DOHH2 (cell line): Measurements from ENCODE around the gene ATP13A3.

Source experiments
- H3F3A ChIP-seq: fragments of 200-600 bp; sonication (generic), shearing (Covaris generic); 2 replicates; pipeline ENCODE4 v1.6.0; 2016; ENCODE audit warnings: antibody characterized with exemption, mild to moderate bottlenecking; ENCODE audit not compliant: control insufficient read depth, insufficient read depth
- H3K27ac ChIP-seq: fragments of 200-600 bp; sonication (generic); 2 replicates; pipeline ENCODE4 v1.5.1; 2014; ENCODE audit warnings: low read depth, mild to moderate bottlenecking, low read length, moderate library complexity
- H3K27me3 ChIP-seq: fragments of 200-600 bp; sonication (generic); 2 replicates; pipeline ENCODE4 v1.6.1; 2014; ENCODE audit warnings: mild to moderate bottlenecking, low read length, mixed read lengths; ENCODE audit not compliant: control insufficient read depth
- H3K36me3 ChIP-seq: fragments of 200-600 bp; sonication (generic); 2 replicates; pipeline ENCODE4 v1.6.1; 2014; ENCODE audit warnings: mild to moderate bottlenecking, low read length, moderate library complexity, mixed read lengths; ENCODE audit not compliant: control insufficient read depth
- H3K4me1 ChIP-seq: fragments of 200-600 bp; sonication (generic); 2 replicates; pipeline ENCODE4 v1.6.1; 2014; ENCODE audit warnings: mild to moderate bottlenecking, low read length, mixed read lengths; ENCODE audit not compliant: control insufficient read depth
- H3K4me2 ChIP-seq: fragments of 200-600 bp; sonication (generic); 2 replicates; pipeline ENCODE4 v1.6.0; 2014; ENCODE audit warnings: mild to moderate bottlenecking, low read length, moderate library complexity
- H3K4me3 ChIP-seq: fragments of 200-600 bp; sonication (generic); 2 replicates; pipeline ENCODE4 v1.5.1; 2014; ENCODE audit warnings: mild to moderate bottlenecking, low read length, mixed read lengths
- H3K79me2 ChIP-seq: fragments of 200-600 bp; sonication (generic); 2 replicates; pipeline ENCODE4 v1.6.1; 2014; ENCODE audit warnings: mild to moderate bottlenecking, low read length, mixed read lengths; ENCODE audit not compliant: control insufficient read depth
- H3K9me2 ChIP-seq: fragments of 200-600 bp; sonication (generic); replicated peaks from 2 replicates; pipeline ENCODE4 v1.6.1; 2014; ENCODE audit warnings: mild to moderate bottlenecking, low read length, mixed read lengths; ENCODE audit not compliant: control insufficient read depth
- H3K9me3 ChIP-seq: fragments of 200-600 bp; sonication (generic); 2 replicates; pipeline ENCODE4 v1.6.1; 2014; ENCODE audit warnings: antibody characterized with exemption, low read length, mixed read lengths; ENCODE audit not compliant: control insufficient read depth, insufficient read depth
- H4K20me1 ChIP-seq: fragments of 200-600 bp; sonication (generic); 2 replicates; pipeline ENCODE4 v1.6.0; 2014; ENCODE audit warnings: low read depth, mild to moderate bottlenecking, antibody characterized with exemption, low read length, moderate library complexity; ENCODE audit not compliant: control insufficient read depth, insufficient read depth
- EZH2phosphoT487 ChIP-seq: fragments of 200-600 bp; sonication (generic); IDR thresholded peaks from 2 replicates; pipeline ENCODE4 v1.6.1; 2017; ENCODE audit warnings: borderline replicate concordance, mild to moderate bottlenecking, antibody characterized with exemption, low read length, moderate library complexity, mixed read lengths
- TF ChIP-seq, protein P1 (sequence below): fragments of 200-600 bp; sonication (generic); IDR thresholded peaks from one replicate; pipeline ENCODE4 v1.5.1; 2014; ENCODE audit warnings: antibody characterized with exemption, mild to moderate bottlenecking, low read depth, low read length; ENCODE audit not compliant: poor library complexity, severe bottlenecking

Gene ATP13A3

DNA sequence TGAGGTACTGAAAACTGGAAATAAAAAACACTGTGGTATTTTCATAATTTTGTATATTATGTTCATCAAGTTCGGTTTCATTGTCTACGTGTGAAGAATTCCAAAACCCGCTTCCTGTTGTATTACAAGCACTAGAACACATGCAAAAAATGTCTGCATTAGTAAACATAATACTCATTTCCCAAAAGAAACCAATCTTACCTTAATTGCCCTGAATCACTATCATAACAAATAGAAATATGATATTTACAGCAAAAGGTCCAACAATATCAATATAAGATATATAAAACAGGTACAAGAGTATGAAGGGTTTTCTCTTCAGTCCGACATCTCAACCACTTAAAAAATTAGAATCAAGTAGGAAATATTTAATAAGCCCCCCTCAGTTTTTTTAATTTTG lies 61.4 kb downstream of the ATP13A3 start:
- H3K4me1 ChIP-seq = no peaks in the 10 kb centered on the region
- H3K36me3 ChIP-seq = peaks cover 68% of the 10 kb centered on the region
- no peaks in the 10 kb centered on the region for H3K9me2 ChIP-seq
- H4K20me1 ChIP-seq = no peaks in the 10 kb centered on the region
- H3K79me2 ChIP-seq = no peaks in the 10 kb centered on the region
- no peaks in the 10 kb centered on the region for H3K9me3 ChIP-seq
- H3F3A ChIP-seq = no peaks in the 10 kb centered on the region; the same call in 1 of the 2 replicates
- H3K27me3 ChIP-seq = no peaks in the 10 kb centered on the region
- no peak for TF ChIP-seq EZH2phosphoT487
- TF ChIP-seq, protein P1, sequence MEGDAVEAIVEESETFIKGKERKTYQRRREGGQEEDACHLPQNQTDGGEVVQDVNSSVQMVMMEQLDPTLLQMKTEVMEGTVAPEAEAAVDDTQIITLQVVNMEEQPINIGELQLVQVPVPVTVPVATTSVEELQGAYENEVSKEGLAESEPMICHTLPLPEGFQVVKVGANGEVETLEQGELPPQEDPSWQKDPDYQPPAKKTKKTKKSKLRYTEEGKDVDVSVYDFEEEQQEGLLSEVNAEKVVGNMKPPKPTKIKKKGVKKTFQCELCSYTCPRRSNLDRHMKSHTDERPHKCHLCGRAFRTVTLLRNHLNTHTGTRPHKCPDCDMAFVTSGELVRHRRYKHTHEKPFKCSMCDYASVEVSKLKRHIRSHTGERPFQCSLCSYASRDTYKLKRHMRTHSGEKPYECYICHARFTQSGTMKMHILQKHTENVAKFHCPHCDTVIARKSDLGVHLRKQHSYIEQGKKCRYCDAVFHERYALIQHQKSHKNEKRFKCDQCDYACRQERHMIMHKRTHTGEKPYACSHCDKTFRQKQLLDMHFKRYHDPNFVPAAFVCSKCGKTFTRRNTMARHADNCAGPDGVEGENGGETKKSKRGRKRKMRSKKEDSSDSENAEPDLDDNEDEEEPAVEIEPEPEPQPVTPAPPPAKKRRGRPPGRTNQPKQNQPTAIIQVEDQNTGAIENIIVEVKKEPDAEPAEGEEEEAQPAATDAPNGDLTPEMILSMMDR = no peak
- H3K27ac ChIP-seq = no peak overlapping the region
- no peak overlapping the region for H3K4me3 ChIP-seq
- no peak overlapping the region for H3K4me2 ChIP-seq

GRCh38 chr3:194424953-194425352 lies 61.8 kb downstream of the ATP13A3 start:
- TF ChIP-seq, protein P1 = no peak
- no peak for TF ChIP-seq EZH2phosphoT487
- H3K27me3 ChIP-seq = no peaks in the 10 kb centered on the region
- no peaks in the 10 kb centered on the region for H3K4me1 ChIP-seq
- H3K9me2 ChIP-seq = no peaks in the 10 kb centered on the region
- H3K9me3 ChIP-seq = no peaks in the 10 kb centered on the region
- no peak overlapping the region for H3K4me3 ChIP-seq
- H3K36me3 ChIP-seq = peaks cover 69% of the 10 kb centered on the region
- H3F3A ChIP-seq = no peaks in the 10 kb centered on the region; the same call in 1 of the 2 replicates
- H3K27ac ChIP-seq = no peak overlapping the region
- no peaks in the 10 kb centered on the region for H3K79me2 ChIP-seq
- H3K4me2 ChIP-seq = no peak overlapping the region
- 0 out of 2 replicates have a peak, but pooled peaks cover 3% of the 10 kb centered on the region for H4K20me1 ChIP-seq

DNA sequence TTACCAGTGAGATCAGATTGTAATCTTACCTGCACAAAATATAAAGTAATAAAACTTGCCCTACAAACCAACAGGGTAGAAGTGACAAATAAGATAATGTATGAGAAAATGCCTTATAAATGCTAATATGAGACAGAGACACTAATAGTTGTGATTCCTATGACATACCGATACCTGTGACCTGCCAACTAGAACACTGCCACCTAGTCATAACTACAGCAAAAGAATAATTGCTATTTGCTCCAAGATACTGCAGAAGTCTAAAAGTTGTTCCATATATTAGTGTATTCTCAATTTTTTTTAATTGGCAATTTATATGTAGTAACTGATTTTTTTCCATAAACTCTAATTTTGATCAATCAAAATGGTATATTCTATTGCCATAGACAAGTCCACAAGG lies 62.4 kb downstream of the ATP13A3 start:
- Histone ChIP-seq H3K27ac (no peak overlapping the region), H3K4me2 (no peak overlapping the region), H3K27me3 (no peaks in the 10 kb centered on the region), H3F3A (no peaks in the 10 kb centered on the region; the same call in 1 of the 2 replicates), H4K20me1 (0 out of 2 replicates have a peak, but pooled peaks cover 3% of the 10 kb centered on the region), H3K9me3 (no peaks in the 10 kb centered on the region), H3K79me2 (no peaks in the 10 kb centered on the region), H3K4me3 (no peak overlapping the region), H3K9me2 (no peaks in the 10 kb centered on the region), H3K36me3 (peaks cover 67% of the 10 kb centered on the region), H3K4me1 (no peaks in the 10 kb centered on the region)
- TF ChIP-seq EZH2phosphoT487 = no peak
- TF ChIP-seq, protein P1 = no peak
